ENCODE results near the gene L2HGDH. TPM values are rescaled to one million over a fixed set of nuclear protein-coding genes. Genes with fewer than 3 reads are reported as not detected.

Gene L2HGDH
- total and polyA plus RNA-seq, 10 of the 15 experiments (the other 5 are each of a cell fraction or from before 2014, with no cell fraction given), result 2.6 to 18.3 (median 13.5) TPM

GRCh38 chr14:50348933-50349332 lies 36.9 kb upstream of the L2HGDH start:
- H3K36me3 ChIP-seq (ENCODE audit: control insufficient read depth in 2 of 2, insufficient read depth in 2 of 2, low read length in 1 of 2), result no peaks in the 10 kb centered on the region; a peak in 1 of 4 replicates
- in situ Hi-C loops (cut with MboI) (no loop called here), intact Hi-C loops (cut with micrococcal nuclease; ENCODE audit: unreplicated experiment) (loop anchor here (10.0 kb wide), 1 partner anchor 416 kb away; no protein-coding TSS in a partner anchor)
- SMC1A ChIA-PET (ENCODE audit: uncharacterized antibody, unreplicated experiment), result interaction anchor here (0.9 kb wide), 1 partner anchor 9 kb away, joined by 3 read pairs; no protein-coding TSS in a partner anchor
- no peaks in the 10 kb centered on the region for H3K27me3 ChIP-seq (replicated peaks in 1 of 2; ENCODE audit: control insufficient read depth in 2 of 2, insufficient read depth in 2 of 2, low read length in 1 of 2)
- H3K9me3 ChIP-seq (replicated peaks; ENCODE audit: control insufficient read depth, insufficient read depth, low read length), result no peaks in the 10 kb centered on the region
- H4K20me1 ChIP-seq (ENCODE audit: control insufficient read depth, insufficient read depth), result no peaks in the 10 kb centered on the region
- H2AFZ ChIP-seq (ENCODE audit: control insufficient read depth, low read depth, low read length), result no peak overlapping the region
- H3K4me3 ChIP-seq, result no peak overlapping the region
- H3K27ac ChIP-seq (ENCODE audit: control insufficient read depth, insufficient read depth), result no peak overlapping the region
- POLR2A ChIA-PET, result interaction anchor here (0.5 kb wide), 1 partner anchor 102 kb away, joined by 4 read pairs; no protein-coding TSS in a partner anchor
- RAD21 ChIA-PET (ENCODE audit: unreplicated experiment), result no interaction called here
- no peak overlapping the region for H3K4me2 ChIP-seq (ENCODE audit: control insufficient read depth, insufficient read depth)
- H3K4me1 ChIP-seq (ENCODE audit: control insufficient read depth, insufficient read depth, low read length), result no peaks in the 10 kb centered on the region
- DNase-seq (ENCODE audit: low read depth, low spot score) (no peak), ATAC-seq (no peak), FAIRE-seq (no peak)
- H3K79me2 ChIP-seq (ENCODE audit: control insufficient read depth, insufficient read depth, low read length), result no peaks in the 10 kb centered on the region
- H3K9ac ChIP-seq (ENCODE audit: control insufficient read depth, insufficient read depth, low read length), result no peak overlapping the region
- BruUV-seq (replicated peaks), result no TSS peak
- CTCF ChIA-PET, result interaction anchor here (0.8 to 2.1 kb wide), 4 partner anchors 8 to 48 kb away, joined by 3 to 6 read pairs (median 3); partner anchors contain the start of gene CDKL1
- TF ChIP-seq IRF3 (IDR thresholded peaks at IDR 0.05), result no peak
- TF ChIP-seq NFYA (IDR thresholded peaks at IDR 0.05; ENCODE audit: borderline replicate concordance, low read depth, low read length), result no peak
- no peak for TF ChIP-seq ZBTB40 (IDR thresholded peaks at IDR 0.05; ENCODE audit: borderline replicate concordance)
- TF ChIP-seq MAX (IDR thresholded peaks at IDR 0.05; ENCODE audit: low read depth, low read length), result no peak
- no peak for TF ChIP-seq CREM (IDR thresholded peaks at IDR 0.05; ENCODE audit: low read depth)
- TF ChIP-seq ZNF217 (IDR thresholded peaks at IDR 0.05), result no peak
- TF ChIP-seq RELB (IDR thresholded peaks at IDR 0.05; ENCODE audit: low read depth), result no peak
- no peak for TF ChIP-seq TCF3 (IDR thresholded peaks at IDR 0.05; ENCODE audit: borderline replicate concordance, insufficient read depth, low read depth, low read length)
- no peak for TF ChIP-seq ZZZ3 (IDR thresholded peaks at IDR 0.05; ENCODE audit: control insufficient read depth, insufficient read length, low read depth)
- no peak for TF ChIP-seq ZNF622 (IDR thresholded peaks at IDR 0.05)
- TF ChIP-seq MLLT1 (IDR thresholded peaks at IDR 0.05), result no peak
- TF ChIP-seq CHD2 (IDR thresholded peaks at IDR 0.05; ENCODE audit: borderline replicate concordance, low read depth, low read length), result no peak
- TF ChIP-seq EP300 (IDR thresholded peaks at IDR 0.05; ENCODE audit: borderline replicate concordance in 1 of 2, control insufficient read depth in 1 of 2, low read depth in 2 of 2, low read length in 2 of 2), result no peak
- TF ChIP-seq PAX5 (IDR thresholded peaks at IDR 0.05; ENCODE audit: borderline replicate concordance, low read depth, low read length), result no peak
- no peak for TF ChIP-seq MYC (IDR thresholded peaks at IDR 0.05; ENCODE audit: insufficient read depth, insufficient read length, insufficient replicate concordance, low read length, severe bottlenecking)
- TF ChIP-seq PAX8 (IDR thresholded peaks at IDR 0.05), result no peak
